ENCODE results near the gene FER. TPM values are rescaled to one million over a fixed set of nuclear protein-coding genes. Genes with fewer than 3 reads are reported as not detected.

Gene FER
- total RNA-seq, 1 donor from 2014 or later: 30.7 TPM

DNA sequence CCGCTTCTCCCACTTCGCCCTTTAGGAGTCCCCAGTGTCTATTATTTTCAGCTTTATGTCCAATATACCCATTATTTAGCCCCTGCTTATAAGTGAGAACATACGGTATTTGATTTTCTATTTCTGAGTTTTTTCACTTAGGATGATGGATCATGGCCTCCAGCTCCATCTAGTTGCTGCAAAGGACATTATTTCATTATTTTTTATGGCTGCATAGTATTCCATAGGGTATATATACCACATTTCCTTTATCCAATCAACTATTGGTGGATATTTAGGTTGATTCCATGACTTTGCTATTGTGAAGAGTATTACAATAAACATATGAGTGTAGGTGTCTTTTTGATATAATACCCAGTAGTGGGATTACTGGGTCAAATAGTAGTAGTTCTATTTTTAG, 162.9 kb downstream of the FER start:
- no peaks in the 10 kb centered on the region for H3K9me3 Mint-ChIP-seq (ENCODE audit: unreplicated experiment)
- no peak overlapping the region for H3K27ac Mint-ChIP-seq (ENCODE audit: unreplicated experiment)
- H3K36me3 Mint-ChIP-seq (ENCODE audit: low read depth, unreplicated experiment): peaks cover 4% of the 10 kb centered on the region
- H3K27me3 Mint-ChIP-seq (ENCODE audit: unreplicated experiment): peaks cover 2% of the 10 kb centered on the region
- DNase-seq (ENCODE audit: low spot score): no peak
- H3K4me3 Mint-ChIP-seq (ENCODE audit: unreplicated experiment): no peak overlapping the region
- no peak for TF ChIP-seq CTCF (IDR thresholded peaks at IDR 0.05; ENCODE audit: unreplicated experiment)
- peaks cover 2% of the 10 kb centered on the region for H3K4me1 Mint-ChIP-seq (ENCODE audit: unreplicated experiment)

DNA sequence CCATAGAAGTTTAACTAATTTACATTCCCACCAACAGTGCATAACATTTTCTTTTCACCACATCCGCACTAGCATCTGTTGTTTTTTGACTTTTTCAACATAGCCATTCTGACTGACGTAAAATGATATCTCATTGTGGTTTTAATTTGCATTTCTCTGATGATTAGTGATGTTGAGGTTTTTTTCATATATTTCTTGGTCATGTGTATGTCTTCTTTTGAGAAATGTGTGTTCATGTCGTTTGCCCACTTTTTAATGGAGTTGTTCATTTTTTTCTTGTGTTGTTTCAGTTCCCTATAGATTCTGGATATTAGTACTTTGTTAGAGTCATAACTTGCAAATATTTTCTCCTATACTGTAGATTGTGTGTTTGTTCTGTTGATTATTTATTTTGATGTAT, 163.4 kb downstream of the FER start:
- peaks cover 2% of the 10 kb centered on the region for H3K4me1 Mint-ChIP-seq (ENCODE audit: unreplicated experiment)
- H3K36me3 Mint-ChIP-seq (ENCODE audit: low read depth, unreplicated experiment): peaks cover 4% of the 10 kb centered on the region

GRCh38 chr5:108917596-108917995, 169.9 kb downstream of the FER start:
- no peak for DNase-seq (ENCODE audit: low spot score)
- H3K4me1 Mint-ChIP-seq (ENCODE audit: unreplicated experiment): peaks cover 2% of the 10 kb centered on the region
- H3K36me3 Mint-ChIP-seq (ENCODE audit: low read depth, unreplicated experiment): no peaks in the 10 kb centered on the region
- H3K27me3 Mint-ChIP-seq (ENCODE audit: unreplicated experiment): no peaks in the 10 kb centered on the region
- H3K9me3 Mint-ChIP-seq (ENCODE audit: unreplicated experiment): no peaks in the 10 kb centered on the region
- TF ChIP-seq CTCF (IDR thresholded peaks at IDR 0.05; ENCODE audit: unreplicated experiment): no peak
- H3K27ac Mint-ChIP-seq (ENCODE audit: unreplicated experiment): no peak overlapping the region
- H3K4me3 Mint-ChIP-seq (ENCODE audit: unreplicated experiment): no peak overlapping the region

More for the DNA sequence above, 163.4 kb downstream of the FER start:
- TF ChIP-seq CTCF (IDR thresholded peaks at IDR 0.05; ENCODE audit: unreplicated experiment): no peak
- H3K9me3 Mint-ChIP-seq (ENCODE audit: unreplicated experiment): no peaks in the 10 kb centered on the region
- no peak overlapping the region for H3K4me3 Mint-ChIP-seq (ENCODE audit: unreplicated experiment)
- H3K27ac Mint-ChIP-seq (ENCODE audit: unreplicated experiment): no peak overlapping the region
- no peak for DNase-seq (ENCODE audit: low spot score)
- peaks cover 2% of the 10 kb centered on the region for H3K27me3 Mint-ChIP-seq (ENCODE audit: unreplicated experiment)

GRCh38 chr5:108919591-108920326, 172.1 kb downstream of the FER start:
- peaks cover 4% of the 10 kb centered on the region for H3K4me1 Mint-ChIP-seq (ENCODE audit: unreplicated experiment)
- H3K4me3 Mint-ChIP-seq (ENCODE audit: unreplicated experiment): no peak overlapping the region
- H3K36me3 Mint-ChIP-seq (ENCODE audit: low read depth, unreplicated experiment): no peaks in the 10 kb centered on the region
- H3K9me3 Mint-ChIP-seq (ENCODE audit: unreplicated experiment): no peaks in the 10 kb centered on the region
- TF ChIP-seq CTCF (IDR thresholded peaks at IDR 0.05; ENCODE audit: unreplicated experiment): no peak
- H3K27ac Mint-ChIP-seq (ENCODE audit: unreplicated experiment): no peak overlapping the region
- no peaks in the 10 kb centered on the region for H3K27me3 Mint-ChIP-seq (ENCODE audit: unreplicated experiment)
- DNase-seq (ENCODE audit: low spot score): no peak

DNA sequence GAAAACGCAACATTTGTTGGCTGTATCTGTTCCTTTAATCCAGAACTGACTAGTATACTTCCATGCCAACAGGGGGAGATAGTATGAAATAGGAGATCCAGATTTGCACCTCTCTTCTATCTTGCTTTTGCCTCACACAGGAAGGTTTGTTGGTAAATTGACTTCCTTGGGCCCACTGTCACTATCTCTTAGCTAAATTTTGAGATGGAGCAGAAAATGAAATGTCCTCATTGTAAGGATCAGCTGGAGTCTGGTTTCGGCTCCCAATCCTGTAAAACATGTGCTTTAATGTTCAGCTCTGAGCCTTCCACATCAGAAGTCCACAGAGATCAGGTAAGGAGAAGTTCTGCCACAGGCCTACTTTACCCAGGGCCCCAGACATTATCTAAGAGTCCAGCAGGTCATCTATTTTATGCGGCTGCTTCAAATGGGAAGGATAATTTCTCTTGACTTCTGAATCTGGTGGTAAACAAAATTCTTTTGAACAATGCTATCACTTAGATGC, 176.8 kb downstream of the FER start:
- Mint-ChIP-seq H3K36me3 (ENCODE audit: low read depth, unreplicated experiment) (no peaks in the 10 kb centered on the region), H3K27ac (ENCODE audit: unreplicated experiment) (no peak overlapping the region), H3K4me1 (ENCODE audit: unreplicated experiment) (peaks cover 2% of the 10 kb centered on the region), H3K27me3 (ENCODE audit: unreplicated experiment) (no peaks in the 10 kb centered on the region), H3K4me3 (ENCODE audit: unreplicated experiment) (peak overlapping the region; percentile 65), H3K9me3 (ENCODE audit: unreplicated experiment) (no peaks in the 10 kb centered on the region)
- no peak for DNase-seq (ENCODE audit: low spot score)
- TF ChIP-seq CTCF (IDR thresholded peaks at IDR 0.05; ENCODE audit: unreplicated experiment): no peak
